HG03378 (cell line): ENCODE measurements around the gene WFS1.
A peak's percentile ranks its signal among the peaks of the same experiment; 100 is the strongest.

ENCODE experiments used
- ATAC-seq: cut with Tn5 transposase; IDR thresholded peaks from one replicate; pipeline ENCODE4 v1.9.1; 2021; ENCODE audit warnings: mild to moderate bottlenecking, moderate library complexity; ENCODE audit not compliant: unreplicated experiment

WFS1 gene

DNA sequence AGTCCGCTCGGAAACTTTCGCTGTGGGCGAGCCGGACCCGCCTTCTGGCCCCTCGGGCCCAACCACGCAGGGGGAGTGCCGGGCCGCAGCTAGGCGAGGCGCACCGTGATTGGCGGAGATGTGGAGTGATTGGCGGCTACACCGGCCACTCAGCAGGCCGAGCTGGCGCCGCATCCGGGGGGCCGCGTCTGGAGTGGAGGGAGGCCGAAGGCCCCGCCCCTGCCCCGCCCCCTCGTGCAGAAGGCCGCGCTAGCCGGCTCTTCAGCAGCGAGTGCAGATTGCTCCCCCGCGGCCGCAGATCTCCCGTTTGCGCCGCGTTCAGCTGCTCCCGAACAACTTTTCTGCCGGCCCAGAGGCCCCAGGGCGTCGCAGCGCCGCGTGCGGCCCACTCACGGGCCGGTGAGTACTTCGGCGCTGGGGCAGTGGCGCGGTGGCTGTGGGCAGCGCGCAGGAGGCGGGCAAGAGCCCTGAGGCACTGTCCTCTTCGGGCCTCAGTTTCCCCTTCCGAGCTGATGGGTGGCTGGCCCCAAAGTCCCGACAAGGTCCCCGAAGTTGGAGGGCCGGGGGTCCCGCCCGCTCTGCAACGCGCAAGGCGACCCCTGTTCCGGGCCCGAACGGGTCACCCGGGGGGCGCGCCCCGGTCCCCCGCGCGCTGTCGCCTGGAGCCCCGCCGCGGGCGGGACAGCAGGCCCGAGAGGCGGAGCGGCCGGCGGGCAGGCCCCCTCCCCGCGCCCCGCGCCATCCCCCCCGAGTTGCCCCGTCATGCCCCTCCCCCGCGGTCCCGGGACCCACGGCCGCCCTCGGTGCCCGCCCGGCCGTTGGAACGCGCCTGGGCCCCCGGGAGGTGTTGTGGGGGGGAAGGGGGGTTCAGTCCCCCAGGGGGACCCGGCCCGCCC lies at the start of gene WFS1:
WFS1 (plus strand) TSS at position 235 of the 896 bp plus-strand sequence. CDS start 7,606 bp downstream, outside the sequence.
- ATAC-seq, result peak; percentile 99

DNA sequence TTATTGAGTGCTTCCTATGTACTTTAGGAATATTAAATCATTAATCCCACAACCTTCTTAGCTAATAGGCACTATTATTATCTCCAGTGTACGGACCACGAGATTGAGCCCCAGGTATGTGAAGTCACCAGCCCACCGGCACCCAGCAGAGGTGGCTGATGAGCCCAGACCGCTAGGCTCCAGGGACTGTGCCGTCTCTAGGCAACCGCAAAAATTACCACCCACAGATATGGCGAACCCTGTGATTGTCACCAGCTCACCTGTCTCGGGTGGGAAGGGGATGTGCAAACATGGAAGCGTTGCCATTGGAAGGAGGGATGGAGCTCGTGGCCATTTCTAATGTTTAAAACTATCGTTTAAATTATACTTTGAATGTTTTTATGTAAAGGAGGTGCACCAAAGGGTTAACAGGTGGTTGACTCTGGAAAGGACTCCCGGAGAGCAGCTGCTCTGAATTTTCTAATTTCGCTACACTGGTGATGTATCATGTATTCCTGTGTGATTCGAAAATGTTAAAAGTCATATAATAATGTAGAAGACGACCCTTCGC lies 48.3 kb upstream of the WFS1 start:
- no peak for ATAC-seq

- no peak for ATAC-seq
Observed at GRCh38 chr4:6221851-6222760, 47.5 kb upstream of the WFS1 start.

DNA sequence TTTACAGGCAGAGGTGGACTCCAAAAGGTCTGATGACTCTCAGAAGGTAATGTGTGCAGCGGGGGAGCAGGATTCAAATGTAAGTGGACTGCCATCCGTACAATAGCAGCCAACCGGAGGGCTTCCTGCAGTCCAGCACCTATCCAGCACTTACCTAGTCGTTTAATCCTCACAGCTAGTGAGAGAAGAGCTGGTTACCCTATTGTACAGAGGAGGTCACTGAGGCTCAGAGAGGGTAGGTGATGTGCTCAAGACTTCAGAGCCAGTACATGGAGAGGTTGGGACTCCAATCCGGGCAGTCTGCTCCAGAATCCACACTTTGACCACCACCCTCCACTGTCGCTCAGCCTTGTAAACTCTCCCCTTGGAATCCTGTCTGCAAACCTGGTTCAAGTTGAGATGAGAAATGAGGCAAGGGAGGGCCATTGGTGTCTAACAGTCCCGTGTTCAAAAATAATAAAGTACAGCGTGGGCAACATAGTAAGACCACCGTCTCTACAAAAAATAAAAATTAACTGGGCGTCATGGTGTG lies 46.8 kb upstream of the WFS1 start:
- no peak for ATAC-seq

DNA sequence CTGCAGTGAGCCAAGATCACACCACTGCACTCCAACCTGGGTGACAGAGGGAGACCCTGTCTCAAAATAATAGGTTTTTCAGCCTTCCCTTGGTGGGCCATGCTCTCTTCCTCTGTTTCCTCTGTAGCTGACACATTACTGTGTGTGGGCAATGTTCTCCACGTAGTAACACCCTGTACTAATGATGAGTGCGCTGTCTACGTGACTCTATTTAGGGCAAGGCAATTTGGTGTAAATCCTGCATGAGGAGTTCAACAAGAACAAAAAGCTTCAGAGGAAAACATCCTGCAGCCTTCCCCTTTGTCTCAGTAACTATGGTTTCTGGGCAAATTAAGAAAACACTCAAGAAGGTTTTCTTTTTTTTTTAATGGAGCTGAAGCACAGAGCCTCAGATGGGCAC lies 44.9 kb upstream of the WFS1 start:
- no peak for ATAC-seq

GRCh38 chr4:6225469-6225868 lies 44.2 kb upstream of the WFS1 start:
- no peak for ATAC-seq

GRCh38 chr4:6226506-6226905 lies 43.1 kb upstream of the WFS1 start:
- ATAC-seq, result no peak

- no peak for ATAC-seq
Observed at GRCh38 chr4:6227412-6228157, 42.1 kb upstream of the WFS1 start.

GRCh38 chr4:6228158-6229067 lies 41.2 kb upstream of the WFS1 start:
- ATAC-seq, result no peak

DNA sequence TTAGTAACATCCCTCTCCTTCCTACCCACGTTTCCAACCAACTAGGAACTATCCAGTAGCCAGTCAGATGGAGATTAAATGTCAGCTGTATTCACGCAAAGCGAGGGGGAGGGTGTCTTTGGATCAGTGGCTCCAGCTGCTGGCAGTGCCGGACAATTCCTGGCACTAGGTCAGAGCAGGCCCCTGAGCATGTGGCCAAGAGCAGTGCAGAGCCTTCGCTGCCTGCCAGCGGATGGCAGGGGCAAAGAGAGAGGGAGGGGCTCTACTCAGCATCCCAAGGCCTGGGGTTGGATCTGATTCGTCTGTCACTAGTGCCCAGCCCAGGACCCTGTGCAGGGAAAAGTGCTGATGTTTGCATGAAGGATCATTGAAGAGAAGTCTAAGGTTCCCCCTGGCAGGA lies 40.6 kb upstream of the WFS1 start:
- ATAC-seq, result no peak

DNA sequence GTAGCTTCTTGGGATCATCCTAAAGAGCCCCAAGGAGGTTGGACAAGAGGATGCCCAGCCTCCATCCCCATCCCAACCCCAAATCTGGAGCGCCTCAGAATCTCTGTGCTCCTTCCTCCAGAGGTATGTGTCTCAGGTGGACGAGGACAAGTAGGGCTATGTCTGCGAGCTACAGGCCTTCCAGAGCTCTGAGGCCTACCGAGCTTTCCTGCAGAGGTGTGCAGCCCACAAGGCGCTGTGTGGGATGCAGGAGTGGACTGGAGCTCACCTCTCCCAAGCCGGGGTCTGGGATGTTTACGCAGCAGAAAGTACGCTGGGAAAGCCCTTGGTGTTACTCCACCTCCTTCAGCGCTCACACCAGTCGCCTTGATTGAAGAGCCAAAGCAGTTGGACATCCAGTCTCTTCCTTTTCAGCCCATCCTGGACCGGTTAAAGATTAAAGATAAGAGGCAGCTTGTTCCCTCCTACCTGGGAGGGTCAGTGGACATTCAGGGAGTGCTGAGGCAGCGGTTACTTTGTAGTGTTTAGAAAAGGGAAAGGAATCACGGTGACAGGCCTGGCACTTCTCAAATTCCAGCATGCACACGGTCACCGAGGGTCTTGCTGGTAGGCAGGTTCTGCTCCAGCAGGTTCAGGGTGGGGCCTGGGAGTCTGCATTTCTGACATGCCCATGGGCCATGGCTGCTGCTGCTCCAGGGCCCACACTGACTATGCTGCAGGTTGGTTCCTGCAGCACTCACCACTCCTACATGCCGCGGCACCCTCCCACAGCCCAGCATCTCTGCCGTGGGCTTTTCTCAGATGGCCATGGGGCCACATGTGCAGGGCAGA lies 39.8 kb upstream of the WFS1 start:
- ATAC-seq, result no peak

GRCh38 chr4:6230502-6230785 lies 39.2 kb upstream of the WFS1 start:
- no peak for ATAC-seq

- no peak for ATAC-seq
Observed at GRCh38 chr4:6230827-6231662, 38.6 kb upstream of the WFS1 start.

DNA sequence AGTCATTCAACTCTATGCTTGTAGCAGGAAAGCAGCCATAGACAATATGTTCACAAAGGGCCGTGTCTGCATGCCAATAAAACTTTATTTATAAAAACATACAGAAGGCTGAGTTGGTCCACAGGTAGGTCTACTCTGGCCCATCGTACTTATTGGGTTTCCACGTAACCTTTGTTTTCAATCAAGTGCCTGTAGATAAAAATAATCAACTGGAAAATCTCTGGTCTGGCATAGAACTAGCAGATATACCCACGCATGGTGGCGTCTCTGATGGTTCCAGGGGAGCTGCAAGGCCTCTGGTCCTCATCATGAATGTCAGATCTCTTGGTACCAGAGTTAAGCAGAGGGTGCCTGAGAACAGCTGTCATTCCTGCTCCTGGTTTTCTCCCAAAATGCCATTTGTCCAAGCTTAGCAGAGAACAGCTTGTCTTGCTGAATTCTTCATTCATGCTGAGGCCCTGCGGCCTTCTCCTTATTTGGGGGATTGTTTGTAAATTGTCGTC lies 37.9 kb upstream of the WFS1 start:
- ATAC-seq, result no peak

DNA sequence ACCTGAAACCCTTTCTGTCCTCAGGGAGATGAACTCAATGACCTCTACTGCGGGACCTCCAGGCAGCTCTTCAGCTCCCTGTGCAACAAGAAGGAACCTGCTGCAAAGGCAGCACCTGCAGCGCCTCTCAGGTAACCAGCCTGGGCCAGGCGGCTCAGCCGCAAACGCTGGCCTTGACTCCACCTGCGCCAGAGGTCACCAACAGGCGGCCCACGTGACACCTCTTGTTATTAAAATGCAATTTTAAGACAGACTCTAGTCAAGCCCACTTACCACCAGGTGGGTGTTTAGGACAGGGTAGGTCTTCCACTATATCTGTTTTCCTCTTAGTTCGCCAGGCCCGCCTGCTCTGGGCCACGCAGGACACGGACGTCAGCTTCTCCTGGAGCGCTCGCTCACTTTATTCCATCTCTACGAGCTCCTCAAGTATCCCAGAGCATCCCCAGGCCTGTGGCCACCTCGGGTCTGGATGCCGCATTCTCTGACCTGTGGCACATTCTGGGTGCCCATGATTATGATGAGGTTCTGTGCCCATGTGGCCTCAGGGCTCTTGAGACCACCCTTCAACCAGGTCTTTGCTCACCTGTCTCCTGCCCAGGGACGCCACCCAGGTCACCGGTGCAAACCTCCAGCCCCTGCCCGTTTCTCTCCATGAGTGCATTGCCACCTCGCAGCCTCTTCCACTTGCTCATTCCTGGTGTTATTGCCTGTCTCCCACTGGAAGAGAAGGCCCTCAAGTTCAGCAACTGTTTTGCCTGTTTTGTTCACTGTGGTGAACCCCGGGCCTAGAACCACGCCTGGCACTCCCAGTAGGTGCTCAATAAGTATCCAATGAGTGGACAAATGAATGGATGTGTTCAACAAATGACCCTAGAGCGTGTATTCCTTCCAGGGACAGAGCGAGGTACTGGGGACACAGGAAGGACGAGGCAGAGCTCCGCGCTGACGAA lies 36.5 kb upstream of the WFS1 start:
- ATAC-seq, result no peak

- ATAC-seq, result no peak
Observed at GRCh38 chr4:6233929-6234328, 35.7 kb upstream of the WFS1 start.

- no peak for ATAC-seq
Observed at GRCh38 chr4:6235012-6235411, 34.6 kb upstream of the WFS1 start.
